ENCODE results near the gene CDYL2. TPM values are rescaled to one million over a fixed set of nuclear protein-coding genes. Genes with fewer than 3 reads are reported as not detected.

The CDYL2 gene
- total and polyA plus RNA-seq, 4 donors = 8.5 to 15.9 (median 11.7) TPM

- Histone ChIP-seq H3K4me1 (ENCODE audit: control insufficient read depth, insufficient read depth, low read length) (no peaks in the 10 kb centered on the region), H3K4me3 (ENCODE audit: low read depth, low read length) (no peak overlapping the region), H3K36me3 (ENCODE audit: control insufficient read depth, insufficient read depth, low read length) (no peaks in the 10 kb centered on the region), H3K9me3 (ENCODE audit: control insufficient read depth, insufficient read depth, low read length) (peaks cover 1% of the 10 kb centered on the region), H3K27ac (ENCODE audit: low read depth, low read length) (no peak overlapping the region), H3K27me3 (ENCODE audit: control insufficient read depth, insufficient read depth, low read length) (no peaks in the 10 kb centered on the region)
- DNase-seq (ENCODE audit: low read depth in 4 of 6, low spot score in 6 of 6) = no peak
- WGBS (ENCODE audit: insufficient coverage) = no CpG with 5 or more reads among the region's 4 CpGs
These were observed 166.8 kb downstream of the CDYL2 start for GRCh38 chr16:80637621-80638020.

- peaks cover 3% of the 10 kb centered on the region for H3K9me3 ChIP-seq (ENCODE audit: control insufficient read depth, insufficient read depth, low read length)
- no peaks in the 10 kb centered on the region for H3K27me3 ChIP-seq (ENCODE audit: control insufficient read depth, insufficient read depth, low read length)
- no peak for DNase-seq (ENCODE audit: low read depth in 4 of 6, low spot score in 6 of 6)
- no peak overlapping the region for H3K4me3 ChIP-seq (ENCODE audit: low read depth, low read length)
- no peaks in the 10 kb centered on the region for H3K4me1 ChIP-seq (ENCODE audit: control insufficient read depth, insufficient read depth, low read length)
- WGBS (ENCODE audit: insufficient coverage) = no CpG with 5 or more reads among the region's 3 CpGs
- H3K36me3 ChIP-seq (ENCODE audit: control insufficient read depth, insufficient read depth, low read length) = peaks cover 3% of the 10 kb centered on the region
- no peak overlapping the region for H3K27ac ChIP-seq (ENCODE audit: low read depth, low read length)
These were observed 172.8 kb downstream of the CDYL2 start for GRCh38 chr16:80631581-80631980.

DNA sequence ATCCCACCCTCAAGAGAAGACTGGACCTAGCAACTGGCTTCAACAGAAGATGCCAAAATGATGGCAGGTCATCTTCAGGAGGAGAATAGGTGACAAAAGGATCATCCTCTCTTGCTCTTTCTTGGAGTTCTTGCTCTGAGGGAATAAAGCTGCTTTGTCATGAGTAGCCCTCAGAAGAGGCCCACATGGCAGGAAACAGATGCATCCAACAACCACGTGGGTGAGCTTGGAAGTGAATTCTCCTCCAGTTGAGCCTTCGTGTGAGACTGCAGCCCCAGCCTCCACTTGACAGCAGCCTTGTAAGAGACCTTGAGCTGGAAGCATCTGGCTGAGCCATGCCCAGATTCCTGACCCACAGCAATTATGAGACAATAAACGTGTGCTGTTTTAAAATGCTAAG lies 176.1 kb downstream of the CDYL2 start:
- no peaks in the 10 kb centered on the region for H3K4me1 ChIP-seq (ENCODE audit: control insufficient read depth, insufficient read depth, low read length)
- H3K27me3 ChIP-seq (ENCODE audit: control insufficient read depth, insufficient read depth, low read length) = no peaks in the 10 kb centered on the region
- peaks cover 3% of the 10 kb centered on the region for H3K36me3 ChIP-seq (ENCODE audit: control insufficient read depth, insufficient read depth, low read length)
- H3K9me3 ChIP-seq (ENCODE audit: control insufficient read depth, insufficient read depth, low read length) = peaks cover 1% of the 10 kb centered on the region
- no peak for DNase-seq (ENCODE audit: low read depth in 4 of 6, low spot score in 6 of 6)
- no peak overlapping the region for H3K4me3 ChIP-seq (ENCODE audit: low read depth, low read length)
- H3K27ac ChIP-seq (ENCODE audit: low read depth, low read length) = no peak overlapping the region
- 81% methylated on average over 2 of the region's 3 CpGs for WGBS (ENCODE audit: insufficient coverage)

DNA sequence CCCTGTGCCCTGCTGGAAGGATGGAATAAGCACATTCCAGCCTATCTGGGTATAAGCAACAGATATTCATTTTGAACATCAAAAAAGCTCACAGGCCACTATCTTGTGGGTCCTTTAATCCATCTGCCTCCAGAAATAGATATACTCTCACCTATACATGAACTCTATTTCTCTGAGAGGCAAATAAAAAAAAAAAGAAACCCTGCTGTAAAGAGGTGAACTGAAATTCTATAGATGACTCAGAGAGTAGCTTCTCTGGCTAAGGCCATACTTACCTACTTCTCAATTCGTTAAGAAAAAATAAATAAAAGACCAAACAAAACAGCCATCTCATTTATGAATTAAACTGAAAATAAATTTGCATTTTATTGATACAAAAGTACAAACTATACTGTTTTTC lies 177.3 kb downstream of the CDYL2 start:
- H3K27ac ChIP-seq (ENCODE audit: low read depth, low read length) = no peak overlapping the region
- no peak for DNase-seq (ENCODE audit: low read depth in 4 of 6, low spot score in 6 of 6)
- no peak overlapping the region for H3K4me3 ChIP-seq (ENCODE audit: low read depth, low read length)
- no peaks in the 10 kb centered on the region for H3K4me1 ChIP-seq (ENCODE audit: control insufficient read depth, insufficient read depth, low read length)
- WGBS (ENCODE audit: insufficient coverage) = no CpG with 5 or more reads among the region's 1 CpG
- H3K9me3 ChIP-seq (ENCODE audit: control insufficient read depth, insufficient read depth, low read length) = peaks cover 1% of the 10 kb centered on the region
- H3K36me3 ChIP-seq (ENCODE audit: control insufficient read depth, insufficient read depth, low read length) = peaks cover 3% of the 10 kb centered on the region
- H3K27me3 ChIP-seq (ENCODE audit: control insufficient read depth, insufficient read depth, low read length) = no peaks in the 10 kb centered on the region

GRCh38 chr16:80623376-80623775 lies 181.0 kb downstream of the CDYL2 start:
- Histone ChIP-seq H3K27me3 (ENCODE audit: control insufficient read depth, insufficient read depth, low read length) (no peaks in the 10 kb centered on the region), H3K4me1 (ENCODE audit: control insufficient read depth, insufficient read depth, low read length) (no peaks in the 10 kb centered on the region), H3K27ac (ENCODE audit: low read depth, low read length) (no peak overlapping the region), H3K36me3 (ENCODE audit: control insufficient read depth, insufficient read depth, low read length) (peaks cover 8% of the 10 kb centered on the region), H3K9me3 (ENCODE audit: control insufficient read depth, insufficient read depth, low read length) (peaks cover 1% of the 10 kb centered on the region), H3K4me3 (ENCODE audit: low read depth, low read length) (no peak overlapping the region)
- no peak for DNase-seq (ENCODE audit: low read depth in 4 of 6, low spot score in 6 of 6)
- WGBS (ENCODE audit: insufficient coverage) = 83% methylated on average over 3 of the region's 4 CpGs

DNA sequence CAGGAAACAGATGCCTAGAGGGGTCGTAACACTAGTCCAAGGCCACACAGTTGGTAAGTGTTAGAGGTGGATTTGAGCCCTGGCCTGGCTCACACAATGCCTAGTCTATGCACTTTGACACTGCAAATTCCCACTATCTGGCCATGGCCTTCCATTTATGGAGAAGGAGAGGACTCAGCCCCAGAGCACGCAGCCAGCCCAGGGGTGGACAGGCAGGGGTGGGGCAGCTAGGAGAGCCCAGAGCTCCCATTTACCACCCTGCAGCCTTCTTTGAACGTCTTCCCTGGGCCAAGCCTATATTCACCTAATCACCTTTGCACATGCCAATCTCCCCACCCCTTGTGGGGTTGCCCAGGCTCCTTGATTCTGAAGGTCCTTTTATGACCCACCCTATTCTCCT lies 182.4 kb downstream of the CDYL2 start:
- Histone ChIP-seq H3K27ac (ENCODE audit: low read depth, low read length) (no peak overlapping the region), H3K36me3 (ENCODE audit: control insufficient read depth, insufficient read depth, low read length) (peaks cover 9% of the 10 kb centered on the region), H3K4me3 (ENCODE audit: low read depth, low read length) (no peak overlapping the region), H3K27me3 (ENCODE audit: control insufficient read depth, insufficient read depth, low read length) (no peaks in the 10 kb centered on the region), H3K9me3 (ENCODE audit: control insufficient read depth, insufficient read depth, low read length) (no peaks in the 10 kb centered on the region), H3K4me1 (ENCODE audit: control insufficient read depth, insufficient read depth, low read length) (no peaks in the 10 kb centered on the region)
- 63% methylated on average over 1 of the region's 3 CpGs for WGBS (ENCODE audit: insufficient coverage)
- DNase-seq (ENCODE audit: low read depth in 4 of 6, low spot score in 6 of 6) = no peak

GRCh38 chr16:80620736-80621605 lies 183.4 kb downstream of the CDYL2 start:
- WGBS (ENCODE audit: insufficient coverage) = 64% methylated on average over 16 of the region's 17 CpGs
- H3K4me1 ChIP-seq (ENCODE audit: control insufficient read depth, insufficient read depth, low read length) = no peaks in the 10 kb centered on the region
- no peak overlapping the region for H3K27ac ChIP-seq (ENCODE audit: low read depth, low read length)
- H3K27me3 ChIP-seq (ENCODE audit: control insufficient read depth, insufficient read depth, low read length) = no peaks in the 10 kb centered on the region
- peak in 1 of 6 donors; percentile 22 for DNase-seq (ENCODE audit: low read depth in 4 of 6, low spot score in 6 of 6)
- H3K36me3 ChIP-seq (ENCODE audit: control insufficient read depth, insufficient read depth, low read length) = peaks cover 9% of the 10 kb centered on the region
- no peak overlapping the region for H3K4me3 ChIP-seq (ENCODE audit: low read depth, low read length)
- no peaks in the 10 kb centered on the region for H3K9me3 ChIP-seq (ENCODE audit: control insufficient read depth, insufficient read depth, low read length)

- Histone ChIP-seq H3K36me3 (ENCODE audit: control insufficient read depth, insufficient read depth, low read length) (peaks cover 9% of the 10 kb centered on the region), H3K27me3 (ENCODE audit: control insufficient read depth, insufficient read depth, low read length) (no peaks in the 10 kb centered on the region), H3K27ac (ENCODE audit: low read depth, low read length) (no peak overlapping the region), H3K4me3 (ENCODE audit: low read depth, low read length) (no peak overlapping the region), H3K4me1 (ENCODE audit: control insufficient read depth, insufficient read depth, low read length) (no peaks in the 10 kb centered on the region), H3K9me3 (ENCODE audit: control insufficient read depth, insufficient read depth, low read length) (peaks cover 1% of the 10 kb centered on the region)
- WGBS (ENCODE audit: insufficient coverage) = 25% methylated on average over 1 of the region's 4 CpGs
- DNase-seq (ENCODE audit: low read depth in 4 of 6, low spot score in 6 of 6) = no peak
These were observed 184.6 kb downstream of the CDYL2 start for GRCh38 chr16:80619824-80620223.

GRCh38 chr16:80618862-80619648 lies 185.3 kb downstream of the CDYL2 start:
- H3K4me1 ChIP-seq (ENCODE audit: control insufficient read depth, insufficient read depth, low read length) = no peaks in the 10 kb centered on the region
- no peaks in the 10 kb centered on the region for H3K27me3 ChIP-seq (ENCODE audit: control insufficient read depth, insufficient read depth, low read length)
- no peak overlapping the region for H3K4me3 ChIP-seq (ENCODE audit: low read depth, low read length)
- no peak for DNase-seq (ENCODE audit: low read depth in 4 of 6, low spot score in 6 of 6)
- H3K36me3 ChIP-seq (ENCODE audit: control insufficient read depth, insufficient read depth, low read length) = peaks cover 9% of the 10 kb centered on the region
- no peak overlapping the region for H3K27ac ChIP-seq (ENCODE audit: low read depth, low read length)
- peaks cover 1% of the 10 kb centered on the region for H3K9me3 ChIP-seq (ENCODE audit: control insufficient read depth, insufficient read depth, low read length)
- whole genome bisulfite sequencing (ENCODE audit: insufficient coverage) = 93% methylated on average over 10 of the region's 14 CpGs

All from spinal cord (tissue), 10 donors.